GM19023 (cell line): ENCODE data around the gene SIAH3.

ENCODE experiments used
- ATAC-seq: cut with Tn5 transposase; IDR thresholded peaks from one replicate; pipeline ENCODE4 v1.9.1; 2021; ENCODE audit warnings: mild to moderate bottlenecking, moderate library complexity; ENCODE audit not compliant: unreplicated experiment

SIAH3 gene

DNA sequence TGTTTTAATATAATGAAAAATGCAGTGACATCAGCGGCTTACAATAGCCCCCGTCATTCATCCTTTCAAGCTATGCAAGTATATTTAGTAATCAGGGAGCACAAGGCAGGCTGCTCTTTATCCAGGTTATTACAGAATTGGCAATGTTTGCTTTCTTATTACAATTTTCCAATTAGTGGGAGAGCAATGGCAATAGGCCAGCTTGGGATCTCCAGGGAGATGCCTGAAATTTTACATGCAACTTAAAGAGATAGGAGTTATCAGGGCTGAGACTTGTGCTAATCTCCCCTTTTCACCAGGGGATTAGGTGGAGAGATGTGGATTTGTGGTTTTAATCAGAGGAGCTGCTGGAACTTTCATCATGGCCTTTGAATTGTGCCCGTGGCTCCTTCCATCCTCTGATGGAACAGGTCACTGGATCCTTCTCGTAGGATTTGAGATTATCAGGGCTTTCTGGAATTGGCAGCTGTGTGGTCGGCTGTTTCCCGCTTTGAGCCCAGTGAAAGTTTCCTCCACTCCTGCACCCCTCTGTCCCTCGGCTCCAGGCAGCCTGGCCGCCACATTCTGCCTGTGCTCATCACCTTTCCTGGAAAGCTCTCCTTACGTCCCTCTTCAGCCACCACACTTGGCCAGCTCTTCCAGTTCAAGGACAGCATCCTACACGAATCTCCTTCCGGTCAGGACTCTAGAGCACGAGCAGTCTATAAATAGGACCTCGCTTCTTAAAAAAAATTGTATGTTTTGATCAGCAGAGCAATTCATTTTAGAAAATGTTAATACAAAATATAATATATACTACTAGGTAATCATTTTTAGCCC, 102.4 kb downstream of the SIAH3 start:
- no peak for ATAC-seq

DNA sequence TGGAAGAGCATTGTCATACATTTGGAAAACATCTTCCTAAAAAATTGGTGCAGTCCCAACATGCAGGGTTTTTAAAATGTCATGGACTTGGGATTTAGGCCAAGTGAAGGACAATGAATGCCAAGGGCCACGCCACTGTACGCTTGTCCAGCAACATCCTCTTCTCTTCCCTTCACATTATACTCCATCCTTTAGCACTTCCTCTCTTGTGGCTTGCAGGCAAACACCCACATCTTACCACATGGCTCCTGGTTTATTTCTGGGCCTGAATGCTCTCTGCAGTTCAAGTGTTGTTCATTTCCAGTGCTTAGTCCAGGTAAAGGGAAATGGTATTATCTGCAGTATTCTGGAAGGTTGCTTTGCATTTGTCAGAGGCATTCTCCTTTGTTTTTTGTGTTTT, 104.5 kb downstream of the SIAH3 start:
- ATAC-seq = no peak

DNA sequence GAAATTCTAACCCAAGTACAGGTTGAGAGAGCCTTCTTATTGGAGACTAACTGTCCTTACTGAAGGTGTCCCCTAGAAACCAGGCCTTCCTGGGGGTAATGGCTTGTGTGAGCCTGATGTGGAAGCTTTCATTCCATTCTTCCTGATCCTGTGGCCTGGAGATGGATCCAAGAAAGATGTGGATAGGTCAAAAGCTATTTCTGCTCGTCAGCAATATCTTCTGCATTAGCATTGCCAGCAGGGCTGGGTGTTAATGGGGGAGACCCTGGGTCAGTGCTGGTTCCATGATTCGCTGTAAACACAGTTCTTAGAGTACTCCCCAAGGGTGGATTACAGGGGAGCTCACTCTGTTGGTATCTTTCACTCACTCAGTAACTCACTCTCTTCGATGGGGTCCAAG, 106.6 kb downstream of the SIAH3 start:
- no peak for ATAC-seq

DNA sequence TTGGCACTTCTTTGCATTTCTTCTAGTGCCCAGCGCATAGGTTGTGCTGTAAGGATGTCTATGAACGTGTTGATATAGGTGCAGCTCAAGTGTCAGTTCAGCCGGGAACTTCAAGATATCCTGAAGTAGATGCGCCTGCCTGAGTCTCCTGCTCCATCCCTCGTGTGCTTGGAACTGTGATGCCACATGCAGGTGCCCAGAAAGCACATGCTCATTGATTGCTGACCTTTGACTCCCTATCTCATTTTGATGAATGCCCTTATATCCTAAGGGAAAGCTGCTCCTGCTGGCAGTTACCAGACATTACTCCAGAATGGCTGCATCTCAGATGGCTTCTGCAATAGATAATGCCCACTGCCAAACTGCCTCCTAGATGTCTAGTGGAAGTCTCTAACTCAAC, 108.6 kb downstream of the SIAH3 start:
- ATAC-seq = no peak

DNA sequence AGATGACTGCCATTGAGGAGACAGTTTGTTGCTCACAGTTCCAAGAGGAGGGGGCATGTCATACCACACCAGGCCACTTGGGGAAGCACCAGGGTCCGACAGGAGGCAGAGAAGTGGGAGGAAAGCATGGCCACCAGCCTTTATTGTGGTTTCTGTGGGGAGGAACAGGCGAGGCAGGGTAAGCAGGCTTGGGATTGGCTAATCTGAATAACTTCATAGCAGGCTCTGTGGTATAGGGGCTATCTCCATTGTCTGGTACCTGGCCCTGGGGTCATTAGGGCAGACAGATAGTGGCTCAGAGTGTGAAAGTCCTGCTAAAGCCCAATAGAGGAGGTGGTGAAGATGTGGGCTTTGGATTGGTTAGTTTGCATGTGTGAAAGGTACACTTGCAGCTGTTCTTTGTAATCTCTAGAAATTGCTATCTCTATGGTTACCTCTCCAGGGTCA, 114.0 kb downstream of the SIAH3 start:
- peak; percentile 66 for ATAC-seq

DNA sequence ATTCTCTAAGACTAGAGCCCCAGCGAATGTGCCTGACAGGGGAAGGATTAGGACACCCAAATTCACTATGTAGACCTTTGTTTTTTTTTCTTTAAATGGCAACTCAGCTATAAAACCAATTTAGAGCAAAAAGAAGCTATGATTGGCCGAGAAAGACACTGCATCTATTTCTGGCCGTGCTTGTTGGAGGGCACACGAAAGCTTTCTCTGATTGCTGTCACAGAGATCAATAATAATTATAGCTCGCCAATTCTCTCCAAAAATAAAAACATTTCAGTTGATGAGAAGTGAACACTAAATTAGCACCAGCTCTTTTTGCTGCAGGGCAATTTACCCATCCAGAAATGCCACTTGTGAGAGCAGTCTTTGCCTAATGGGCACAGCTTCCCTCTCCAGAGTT, 118.2 kb downstream of the SIAH3 start:
- no peak for ATAC-seq

DNA sequence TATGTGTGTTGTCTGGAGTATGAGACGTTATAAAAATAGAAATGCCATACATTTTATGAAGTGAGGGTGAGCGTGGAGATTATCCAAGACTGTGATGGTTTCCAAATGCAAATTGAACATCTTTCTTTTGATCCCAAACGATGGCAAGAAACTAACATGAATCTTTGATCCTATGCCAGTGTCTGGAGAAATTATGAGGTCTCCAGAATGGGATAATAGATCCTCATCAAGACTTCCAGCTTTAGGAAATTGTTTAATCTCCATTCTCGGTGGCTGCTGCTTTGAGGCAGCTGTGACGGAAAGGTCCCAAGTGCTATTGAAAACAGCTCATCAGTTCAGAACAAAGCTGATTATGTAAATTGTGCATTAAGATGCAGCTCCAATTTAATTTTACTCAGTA, 118.6 kb downstream of the SIAH3 start:
- ATAC-seq = no peak

DNA sequence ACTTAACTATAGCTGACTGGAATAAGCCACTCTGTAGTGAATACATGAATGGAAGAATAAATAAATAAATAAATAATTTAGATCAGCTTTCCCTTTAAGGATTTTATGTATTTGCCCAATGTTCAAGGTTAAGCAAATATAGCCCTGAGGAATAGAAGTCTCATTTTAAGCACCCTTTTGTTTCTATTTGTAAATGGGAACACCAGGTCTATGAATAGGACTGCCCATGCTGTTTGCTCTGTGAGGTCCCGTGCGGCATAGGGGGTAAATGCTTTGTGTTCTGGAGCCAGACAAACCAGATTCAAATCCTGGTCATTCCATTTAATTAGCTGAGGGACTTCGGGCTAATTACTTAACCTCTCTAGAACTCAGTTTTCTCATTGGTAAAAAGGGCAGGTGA, 120.1 kb downstream of the SIAH3 start:
- ATAC-seq = no peak

DNA sequence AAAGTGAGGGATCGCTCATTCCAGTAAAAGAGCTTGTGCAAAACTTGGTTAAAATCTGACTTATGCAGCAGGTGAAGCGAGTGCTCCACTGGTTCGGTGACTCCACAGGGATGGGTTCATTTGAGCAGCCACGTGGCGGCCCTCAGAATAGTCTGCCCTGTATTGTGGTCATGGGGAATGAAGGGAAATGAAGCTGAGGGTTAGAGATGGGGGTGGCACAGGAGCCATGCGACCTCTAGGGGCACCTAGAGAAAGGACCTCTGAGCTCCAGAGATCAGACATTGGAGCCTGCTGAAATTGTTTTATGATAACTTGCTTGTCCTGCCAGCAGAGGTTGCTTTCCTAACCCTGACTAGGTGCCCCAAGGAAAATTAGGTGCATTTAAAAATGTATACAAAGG, 122.8 kb downstream of the SIAH3 start:
- ATAC-seq = no peak
